GM19023 (cell line): ENCODE data around the gene HES7.
A peak's percentile ranks its signal among the peaks of the same experiment; 100 is the strongest.

Experiments
- ATAC-seq: cut with Tn5 transposase; IDR thresholded peaks from one replicate; pipeline ENCODE4 v1.9.1; 2021; ENCODE audit warnings: mild to moderate bottlenecking, moderate library complexity; ENCODE audit not compliant: unreplicated experiment

Gene HES7

DNA sequence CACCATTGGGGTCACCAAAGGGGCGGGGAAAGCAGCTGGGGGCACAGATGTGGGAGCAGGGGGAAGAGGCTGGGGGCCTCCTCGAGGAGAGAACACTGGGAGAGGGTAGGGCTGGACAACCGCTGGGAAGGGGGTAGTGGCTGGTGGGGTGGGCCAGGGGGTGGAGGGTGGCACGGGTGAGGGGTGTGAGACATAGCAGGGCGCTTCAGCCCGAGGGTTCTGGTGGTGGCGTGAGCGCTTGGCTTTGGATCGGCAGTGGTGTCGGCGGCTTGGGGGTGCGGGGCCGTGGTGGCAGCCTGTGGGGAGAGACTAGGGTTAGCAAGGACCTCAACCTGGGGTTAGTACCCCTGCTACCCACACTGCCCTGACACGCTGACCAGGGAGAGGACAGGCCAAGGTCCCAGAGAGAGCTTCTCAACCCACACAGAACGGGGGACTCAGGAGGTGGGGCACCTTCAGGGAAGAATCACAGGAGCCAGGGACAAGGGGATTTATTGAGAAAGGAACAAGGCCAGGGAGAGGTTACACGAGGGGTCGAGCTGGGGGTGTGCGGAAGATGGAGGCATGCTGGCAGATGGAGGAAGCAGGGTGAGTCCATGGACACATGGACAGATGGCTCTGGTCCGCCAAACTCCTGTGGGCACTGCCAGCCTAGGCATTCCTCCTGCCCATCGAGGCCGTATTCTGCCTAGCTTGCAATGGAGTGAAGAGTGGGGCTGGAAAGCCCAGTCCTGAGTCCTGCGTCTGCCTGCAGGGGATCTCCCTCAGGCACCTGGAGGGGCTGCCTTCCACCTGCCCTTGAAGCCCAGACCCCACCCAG is 19.9 kb upstream of the HES7 start:
- no peak for ATAC-seq

DNA sequence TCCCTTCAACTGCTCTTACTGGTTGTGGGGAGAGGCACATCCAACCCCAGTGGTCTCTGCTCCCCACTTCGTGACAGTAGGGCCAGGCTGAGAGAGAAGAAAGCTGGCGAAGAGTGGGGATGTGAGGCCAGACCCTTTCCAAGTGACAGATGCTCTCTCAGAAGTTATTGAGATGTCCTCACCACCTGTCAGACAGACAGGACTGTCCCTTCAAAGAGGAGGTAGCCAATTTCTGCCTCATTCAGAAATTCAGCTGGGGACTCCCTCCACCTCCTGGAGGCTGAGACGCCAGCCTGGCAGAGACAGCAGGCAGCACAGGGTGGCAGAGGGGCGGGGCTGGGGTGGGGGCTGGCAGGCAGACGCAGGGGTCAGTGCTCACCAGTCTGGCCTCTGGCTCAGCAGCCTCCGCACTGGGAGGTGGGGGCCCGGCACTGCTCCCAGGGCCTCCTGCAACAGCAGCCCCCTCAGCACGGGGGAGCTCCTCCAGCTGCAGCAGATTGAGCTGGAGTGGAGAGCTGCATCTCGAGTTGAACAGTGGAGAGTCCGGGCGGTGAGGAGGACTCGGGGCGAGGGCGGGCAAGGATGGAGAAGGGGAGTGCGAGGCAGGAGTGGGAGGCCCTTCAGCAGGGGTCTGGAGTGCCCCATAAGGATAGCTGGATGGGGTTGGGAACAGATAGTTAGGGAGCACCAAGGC is 19.1 kb upstream of the HES7 start:
- ATAC-seq: no peak

DNA sequence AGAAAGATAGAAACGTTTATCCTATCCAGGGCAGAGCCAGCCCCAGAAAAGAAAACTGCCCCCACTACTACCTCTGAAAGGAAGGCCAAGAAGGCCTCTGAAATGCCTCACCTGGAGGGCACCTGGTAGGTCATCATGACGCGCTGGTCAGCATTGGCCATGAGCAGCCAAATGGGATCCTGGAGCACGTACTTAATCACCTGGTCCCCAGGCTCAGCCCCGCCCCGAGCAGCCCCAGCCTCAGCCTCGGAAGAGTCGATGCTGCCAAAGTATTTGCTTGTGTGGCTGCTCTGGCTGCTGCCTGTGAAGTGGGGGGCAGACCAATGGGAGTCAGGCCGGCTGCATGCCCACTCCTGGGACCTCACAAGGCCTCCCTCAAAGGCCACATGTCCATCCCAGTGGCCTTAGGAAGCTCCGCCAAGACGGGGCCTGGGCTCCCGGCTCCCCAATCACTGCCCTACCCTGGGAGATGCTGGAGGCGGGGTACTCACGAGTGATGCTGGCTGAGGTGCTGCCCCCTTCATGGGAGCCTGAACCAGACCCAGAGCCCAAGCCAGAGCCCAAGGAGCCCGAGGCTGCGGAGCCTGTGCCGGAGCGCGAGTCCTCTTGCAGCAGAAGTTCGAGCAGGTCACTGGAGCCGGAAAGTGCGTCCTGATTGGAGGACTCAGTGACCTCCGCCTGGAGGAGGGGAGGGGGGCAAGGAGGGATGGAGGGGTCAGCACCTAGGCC is 18.4 kb upstream of the HES7 start:
- ATAC-seq: no peak

DNA sequence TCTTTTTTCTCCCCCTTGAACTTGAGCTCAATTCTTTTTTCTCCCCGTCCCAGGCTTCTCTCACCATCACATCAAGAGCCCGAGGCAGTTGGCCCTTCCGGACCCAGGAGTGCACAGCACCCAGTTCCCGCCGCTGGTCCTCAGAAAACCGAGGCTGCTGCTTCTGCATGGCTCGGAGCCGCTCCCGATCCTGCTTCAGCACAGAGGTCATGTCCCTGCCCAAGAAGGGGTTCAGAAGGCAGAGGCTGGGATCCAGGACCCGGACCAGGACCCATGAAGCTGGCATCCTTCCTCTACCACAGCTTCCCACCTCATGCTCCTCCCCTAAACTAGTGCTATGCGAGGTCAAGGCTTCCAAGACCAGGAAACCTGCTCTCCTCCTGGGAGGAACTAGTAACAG is 17.8 kb upstream of the HES7 start:
- no peak for ATAC-seq

DNA sequence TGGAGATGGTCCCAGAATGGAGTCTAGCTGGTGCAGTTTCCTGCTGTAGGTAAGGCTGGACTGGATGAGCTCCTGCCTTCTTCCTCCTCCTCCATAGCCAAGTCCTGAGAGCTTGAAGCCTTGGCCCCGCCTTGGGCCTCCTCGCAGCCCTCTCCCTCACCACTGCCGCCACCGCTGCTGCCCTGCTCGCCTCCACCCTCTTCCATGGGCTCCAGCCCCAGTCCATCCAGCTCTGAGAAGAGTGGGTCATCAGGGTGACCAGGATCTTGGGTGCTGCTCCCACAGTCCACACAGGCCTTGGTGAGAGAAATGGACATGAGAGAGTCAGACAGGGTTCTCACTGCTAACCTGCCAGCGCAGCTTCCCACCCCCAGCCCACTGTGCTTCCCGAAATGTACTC is 17.1 kb upstream of the HES7 start:
- no peak for ATAC-seq

DNA sequence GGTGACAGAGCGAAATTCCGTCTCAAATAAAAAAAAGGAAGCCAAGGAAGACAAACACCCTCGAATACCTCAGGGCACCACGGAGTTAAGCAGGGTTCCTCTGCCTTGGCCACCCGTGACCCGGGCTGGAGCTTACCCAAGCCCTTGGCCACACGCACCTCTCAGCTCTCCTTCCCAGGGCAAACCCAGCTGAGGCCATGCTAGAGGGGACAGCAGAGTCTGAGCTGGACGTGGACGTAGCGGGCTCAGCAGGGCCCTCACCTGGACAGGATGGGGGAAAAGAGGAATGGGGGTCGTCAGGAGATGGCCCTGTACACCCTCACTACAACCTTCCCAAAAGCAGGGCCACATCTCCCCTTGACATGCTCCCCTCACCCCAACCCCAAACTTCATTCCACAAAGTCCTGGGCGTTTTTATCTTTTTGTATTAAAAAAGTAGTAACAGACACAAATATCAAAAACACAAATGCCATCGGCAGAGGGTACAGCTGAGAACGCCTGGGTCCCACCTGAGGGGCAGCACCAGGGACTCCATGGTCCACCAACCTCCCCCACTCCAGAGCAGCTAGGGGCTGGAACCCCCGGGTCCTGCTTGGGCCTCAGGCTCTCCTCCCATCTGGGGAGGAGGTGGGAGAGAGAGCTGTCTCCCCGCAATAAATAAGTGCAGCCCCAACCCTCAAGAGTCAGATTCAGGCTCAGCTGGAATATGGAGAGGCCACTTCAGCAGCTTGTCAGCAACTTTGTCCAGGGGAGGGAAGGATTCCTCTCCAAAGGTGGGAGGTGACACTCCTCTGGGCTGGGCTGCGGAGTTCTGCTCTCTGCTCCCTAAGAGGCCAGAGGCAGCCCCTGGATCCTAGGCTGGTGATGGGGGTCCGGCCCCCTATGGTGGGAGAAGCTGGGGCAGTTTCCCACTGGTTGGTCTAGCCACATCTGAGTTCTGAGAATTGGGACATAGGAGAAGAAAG is 16.4 kb upstream of the HES7 start:
- ATAC-seq: no peak

GRCh38 chr17:8138672-8139371 is 14.9 kb upstream of the HES7 start:
- ATAC-seq: peak; percentile 84

- ATAC-seq: no peak
Observed at GRCh38 chr17:8138374-8138671, 14.4 kb upstream of the HES7 start.

- ATAC-seq: no peak
Observed at GRCh38 chr17:8137645-8138373, 13.9 kb upstream of the HES7 start.

DNA sequence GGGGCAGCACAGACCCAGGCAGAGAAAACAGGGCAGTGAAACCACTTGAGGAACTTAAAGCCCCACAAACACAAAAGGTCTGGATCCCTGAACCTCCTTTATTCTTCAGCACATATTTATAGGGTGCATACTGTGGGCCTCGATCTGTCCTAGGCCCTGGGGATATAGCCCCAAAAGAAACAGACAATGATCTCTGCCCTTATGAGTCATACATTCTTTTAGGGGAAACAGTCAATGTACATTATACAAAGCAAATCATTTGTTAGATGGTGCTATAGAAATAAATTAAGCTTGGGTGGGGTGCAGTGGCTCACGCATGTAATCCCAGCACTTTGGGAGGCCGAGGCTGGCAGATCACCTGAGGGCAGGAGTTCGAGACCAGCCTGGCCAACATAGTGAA is 10.0 kb upstream of the HES7 start:
- no peak for ATAC-seq

DNA sequence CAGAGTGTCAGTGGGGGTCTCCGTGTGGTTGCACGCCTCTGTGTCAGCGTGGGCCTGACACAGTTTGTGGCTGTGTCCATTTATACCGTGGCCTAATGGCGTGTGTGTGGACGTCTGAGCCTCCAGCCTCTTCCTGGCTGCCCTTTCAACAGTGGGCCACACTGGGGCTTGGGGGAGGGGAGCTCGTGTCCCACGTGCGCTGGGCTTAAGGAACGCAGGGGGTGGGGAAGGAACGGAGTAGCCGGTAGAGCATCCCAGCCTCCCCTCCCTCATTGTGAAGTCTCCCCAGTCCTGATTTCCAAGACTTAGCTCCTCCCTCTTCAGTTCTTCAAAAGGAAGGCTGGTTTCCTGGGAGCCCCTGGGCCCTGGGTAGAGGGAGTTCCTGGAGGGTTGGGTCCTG is 9.5 kb upstream of the HES7 start:
- ATAC-seq: no peak

- ATAC-seq: no peak
Observed at GRCh38 chr17:8131844-8132441, 8.0 kb upstream of the HES7 start.

GRCh38 chr17:8128125-8128784 is 4.3 kb upstream of the HES7 start:
- no peak for ATAC-seq

DNA sequence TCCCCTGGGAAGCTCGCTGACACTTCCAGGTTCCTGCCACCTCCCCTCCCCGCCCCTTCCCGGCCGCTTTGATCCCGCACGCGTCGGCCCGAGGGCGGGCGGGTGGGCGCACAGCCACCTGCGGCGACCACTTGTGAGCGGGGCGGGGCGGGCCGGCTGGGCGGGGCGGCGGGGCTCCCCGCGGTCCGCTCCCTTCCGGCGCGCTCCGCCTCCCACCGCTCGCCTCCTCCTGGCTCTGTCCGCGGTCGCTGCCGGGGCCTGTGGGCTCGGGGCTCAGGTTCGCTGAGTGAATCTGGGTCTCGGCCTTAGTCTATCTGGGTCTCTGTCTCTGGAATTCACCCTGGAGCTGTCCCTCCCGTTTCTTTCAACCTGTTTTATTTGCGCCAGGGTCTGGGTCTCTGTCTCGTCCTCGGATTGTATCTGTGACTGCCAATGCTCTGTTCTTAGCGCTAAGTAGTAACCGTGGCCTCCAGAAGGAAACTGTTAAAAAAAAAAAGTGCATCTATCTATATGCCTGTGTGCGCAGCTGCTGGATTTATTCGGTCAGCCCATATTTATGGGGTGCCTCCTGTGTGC is 2.7 kb upstream of the HES7 start:
- ATAC-seq: no peak

DNA sequence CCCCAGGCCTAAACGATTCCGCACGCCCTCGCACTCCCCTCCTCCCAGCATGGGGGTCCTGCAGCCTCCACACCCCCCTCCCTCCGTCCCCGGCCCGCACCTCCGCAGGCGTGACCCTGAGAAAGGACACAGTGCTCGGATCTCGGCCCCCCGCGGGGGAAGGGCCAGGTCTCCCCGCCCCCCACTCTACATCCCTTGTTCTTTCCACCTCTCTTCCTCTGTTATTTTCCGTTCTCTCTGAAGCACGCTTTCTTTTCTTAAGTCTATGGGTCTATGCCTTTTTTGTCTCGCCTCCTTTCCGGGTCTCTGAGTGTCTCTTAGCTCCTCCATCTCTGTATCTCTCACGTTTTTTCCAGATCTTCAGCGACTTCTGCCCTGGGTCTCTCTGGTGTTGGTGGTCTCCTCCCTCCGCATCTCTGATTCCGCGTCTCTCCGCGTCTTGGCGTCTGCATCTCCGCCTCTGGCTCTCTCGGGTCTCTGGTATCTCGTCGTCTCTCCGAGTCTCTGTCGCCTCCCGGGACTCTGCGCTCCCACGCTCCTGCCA is 2.1 kb upstream of the HES7 start:
- no peak for ATAC-seq

DNA sequence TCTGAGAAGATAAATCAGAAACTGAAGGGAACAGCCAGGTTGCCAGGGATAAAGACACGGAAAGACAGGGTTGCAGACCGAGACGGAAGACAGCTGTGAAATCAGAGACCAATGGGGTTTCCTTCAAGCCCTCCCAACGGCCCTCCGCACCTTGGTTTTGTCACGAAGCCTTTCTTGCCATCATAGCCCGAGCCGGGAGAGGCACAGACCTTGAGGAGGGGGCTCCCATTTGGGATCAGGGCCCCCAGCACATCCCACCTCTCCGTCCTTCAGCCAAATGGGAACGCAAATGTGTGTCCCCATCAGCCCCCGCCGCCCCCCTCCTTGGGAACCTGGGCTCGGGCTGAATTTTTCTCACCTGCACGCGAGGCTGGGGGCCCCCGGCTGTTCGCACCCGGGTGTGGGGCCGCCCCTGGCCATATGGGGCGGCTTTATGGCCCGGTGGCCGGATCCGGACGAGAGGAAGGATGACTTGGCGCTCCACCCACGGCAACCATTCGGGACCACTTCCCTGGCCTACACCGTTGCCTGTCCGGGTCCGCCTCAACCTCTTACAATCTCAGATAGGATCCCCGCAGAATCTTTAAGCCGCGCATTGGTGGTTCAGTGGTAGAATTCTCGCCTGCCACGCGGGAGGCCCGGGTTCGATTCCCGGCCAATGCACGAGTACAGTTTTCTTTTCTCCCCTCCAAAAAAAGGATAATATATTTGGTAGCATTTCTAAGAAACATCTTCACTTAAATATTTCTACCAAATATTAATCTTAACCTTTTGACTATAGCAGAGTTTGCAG is 1.4 kb upstream of the HES7 start:
- no peak for ATAC-seq
